Ishikawa (cell line): Measurements from ENCODE around the gene NFE2L2.

Source experiments
- CEBPB ChIP-seq: IDR thresholded peaks from 2 replicates; pipeline ENCODE4 v1.6.1; 2012
- CREB1 ChIP-seq: IDR thresholded peaks from 2 replicates; pipeline ENCODE4 v1.6.1; 2012; ENCODE audit warnings: low read depth
- EGR1 ChIP-seq: IDR thresholded peaks from 2 replicates; pipeline ENCODE4 v1.6.1; 2012
- EP300 ChIP-seq: IDR thresholded peaks from 2 replicates; pipeline ENCODE4 v1.6.1; 2012; ENCODE audit warnings: borderline replicate concordance
- FOXM1 ChIP-seq: IDR thresholded peaks from 2 replicates; pipeline ENCODE4 v1.6.1; 2012; ENCODE audit warnings: low read depth, borderline replicate concordance
- NFIC ChIP-seq: IDR thresholded peaks from 2 replicates; pipeline ENCODE4 v1.6.1; 2012
- RAD21 ChIP-seq: IDR thresholded peaks from 2 replicates; pipeline ENCODE4 v1.6.1; 2012; ENCODE audit warnings: low read depth
- TAF1 ChIP-seq: IDR thresholded peaks from 2 replicates; pipeline ENCODE4 v1.6.1; 2012; ENCODE audit warnings: low read depth, mild to moderate bottlenecking
- TCF12 ChIP-seq: IDR thresholded peaks from 2 replicates; pipeline ENCODE4 v1.6.1; 2012; ENCODE audit warnings: low read depth
- TEAD4 ChIP-seq: IDR thresholded peaks from 2 replicates; pipeline ENCODE4 v1.6.1; 2012
- YY1 ChIP-seq: IDR thresholded peaks from 2 replicates; pipeline ENCODE4 v1.6.1; 2012; ENCODE audit warnings: low read depth
- ZBTB7A ChIP-seq: IDR thresholded peaks from 2 replicates; pipeline ENCODE4 v1.6.1; 2012; ENCODE audit warnings: low read depth
- TF ChIP-seq, protein P1 (sequence below): IDR thresholded peaks from 2 replicates; pipeline ENCODE4 v1.6.1; 2012
- TF ChIP-seq, protein P2 (sequence below): IDR thresholded peaks from 2 replicates; pipeline ENCODE4 v1.6.1; 2012
- TF ChIP-seq, protein P3 (sequence below): IDR thresholded peaks from 2 replicates; pipeline ENCODE4 v1.6.1; 2012; ENCODE audit warnings: low read depth, mild to moderate bottlenecking

The NFE2L2 gene

DNA sequence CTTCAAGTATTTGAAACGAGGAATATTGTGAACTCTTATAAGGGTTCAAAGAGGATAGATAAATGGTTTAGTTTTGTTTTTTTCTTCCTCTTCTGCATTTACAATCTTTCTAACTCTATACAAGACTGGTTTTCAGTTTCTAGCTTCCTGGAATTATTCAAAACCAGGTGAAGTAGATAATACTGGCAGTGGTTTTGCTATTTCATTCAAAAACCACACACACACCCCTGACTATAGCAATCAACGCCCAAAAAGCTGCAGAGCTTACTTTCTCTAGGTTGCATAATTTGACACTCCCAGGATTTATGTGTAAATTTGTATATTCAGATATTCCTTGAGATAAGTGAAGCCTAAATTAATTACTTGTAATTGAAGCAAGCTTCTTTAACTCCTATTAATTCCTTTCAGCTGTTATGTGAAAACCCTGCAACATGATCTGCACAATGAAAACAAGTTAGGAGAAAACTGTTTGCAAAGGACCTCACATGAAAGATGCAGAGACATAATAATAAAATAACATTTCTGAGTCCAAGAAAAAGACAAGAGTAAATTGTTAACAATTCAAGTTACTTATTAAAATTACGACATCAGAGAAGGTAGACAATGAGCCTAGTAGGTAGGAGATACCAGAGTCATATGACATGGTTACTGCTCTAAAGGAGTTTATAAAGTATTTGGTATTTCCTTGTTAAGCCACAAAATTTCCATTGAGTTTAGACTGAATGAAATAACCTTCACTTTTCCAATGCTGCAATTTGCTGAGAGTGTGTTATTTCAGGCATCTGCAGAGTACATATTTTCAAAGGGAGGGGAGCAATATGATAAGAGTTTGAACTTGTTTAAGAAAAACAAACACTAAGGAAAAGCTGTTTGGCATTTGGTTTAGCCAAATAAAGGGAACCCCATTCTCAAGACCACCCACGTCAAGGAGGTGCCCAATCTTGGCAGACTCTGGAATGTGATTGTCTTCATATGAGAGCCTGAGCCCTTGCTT, 1.6 kb upstream of the NFE2L2 start:
- TF ChIP-seq EP300 (no peak), TAF1 (no peak), FOXM1 (no peak), YY1 (no peak), ZBTB7A (no peak), CEBPB (no peak), TCF12 (no peak), TEAD4 (no peak), NFIC (no peak), EGR1 (no peak), RAD21 (no peak), CREB1 (no peak)
- TF ChIP-seq, protein P1, sequence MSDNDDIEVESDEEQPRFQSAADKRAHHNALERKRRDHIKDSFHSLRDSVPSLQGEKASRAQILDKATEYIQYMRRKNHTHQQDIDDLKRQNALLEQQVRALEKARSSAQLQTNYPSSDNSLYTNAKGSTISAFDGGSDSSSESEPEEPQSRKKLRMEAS, result no peak
- TF ChIP-seq, protein P2, sequence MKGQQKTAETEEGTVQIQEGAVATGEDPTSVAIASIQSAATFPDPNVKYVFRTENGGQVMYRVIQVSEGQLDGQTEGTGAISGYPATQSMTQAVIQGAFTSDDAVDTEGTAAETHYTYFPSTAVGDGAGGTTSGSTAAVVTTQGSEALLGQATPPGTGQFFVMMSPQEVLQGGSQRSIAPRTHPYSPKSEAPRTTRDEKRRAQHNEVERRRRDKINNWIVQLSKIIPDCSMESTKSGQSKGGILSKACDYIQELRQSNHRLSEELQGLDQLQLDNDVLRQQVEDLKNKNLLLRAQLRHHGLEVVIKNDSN, result no peak
- TF ChIP-seq, protein P3, sequence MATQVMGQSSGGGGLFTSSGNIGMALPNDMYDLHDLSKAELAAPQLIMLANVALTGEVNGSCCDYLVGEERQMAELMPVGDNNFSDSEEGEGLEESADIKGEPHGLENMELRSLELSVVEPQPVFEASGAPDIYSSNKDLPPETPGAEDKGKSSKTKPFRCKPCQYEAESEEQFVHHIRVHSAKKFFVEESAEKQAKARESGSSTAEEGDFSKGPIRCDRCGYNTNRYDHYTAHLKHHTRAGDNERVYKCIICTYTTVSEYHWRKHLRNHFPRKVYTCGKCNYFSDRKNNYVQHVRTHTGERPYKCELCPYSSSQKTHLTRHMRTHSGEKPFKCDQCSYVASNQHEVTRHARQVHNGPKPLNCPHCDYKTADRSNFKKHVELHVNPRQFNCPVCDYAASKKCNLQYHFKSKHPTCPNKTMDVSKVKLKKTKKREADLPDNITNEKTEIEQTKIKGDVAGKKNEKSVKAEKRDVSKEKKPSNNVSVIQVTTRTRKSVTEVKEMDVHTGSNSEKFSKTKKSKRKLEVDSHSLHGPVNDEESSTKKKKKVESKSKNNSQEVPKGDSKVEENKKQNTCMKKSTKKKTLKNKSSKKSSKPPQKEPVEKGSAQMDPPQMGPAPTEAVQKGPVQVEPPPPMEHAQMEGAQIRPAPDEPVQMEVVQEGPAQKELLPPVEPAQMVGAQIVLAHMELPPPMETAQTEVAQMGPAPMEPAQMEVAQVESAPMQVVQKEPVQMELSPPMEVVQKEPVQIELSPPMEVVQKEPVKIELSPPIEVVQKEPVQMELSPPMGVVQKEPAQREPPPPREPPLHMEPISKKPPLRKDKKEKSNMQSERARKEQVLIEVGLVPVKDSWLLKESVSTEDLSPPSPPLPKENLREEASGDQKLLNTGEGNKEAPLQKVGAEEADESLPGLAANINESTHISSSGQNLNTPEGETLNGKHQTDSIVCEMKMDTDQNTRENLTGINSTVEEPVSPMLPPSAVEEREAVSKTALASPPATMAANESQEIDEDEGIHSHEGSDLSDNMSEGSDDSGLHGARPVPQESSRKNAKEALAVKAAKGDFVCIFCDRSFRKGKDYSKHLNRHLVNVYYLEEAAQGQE, result no peak

DNA sequence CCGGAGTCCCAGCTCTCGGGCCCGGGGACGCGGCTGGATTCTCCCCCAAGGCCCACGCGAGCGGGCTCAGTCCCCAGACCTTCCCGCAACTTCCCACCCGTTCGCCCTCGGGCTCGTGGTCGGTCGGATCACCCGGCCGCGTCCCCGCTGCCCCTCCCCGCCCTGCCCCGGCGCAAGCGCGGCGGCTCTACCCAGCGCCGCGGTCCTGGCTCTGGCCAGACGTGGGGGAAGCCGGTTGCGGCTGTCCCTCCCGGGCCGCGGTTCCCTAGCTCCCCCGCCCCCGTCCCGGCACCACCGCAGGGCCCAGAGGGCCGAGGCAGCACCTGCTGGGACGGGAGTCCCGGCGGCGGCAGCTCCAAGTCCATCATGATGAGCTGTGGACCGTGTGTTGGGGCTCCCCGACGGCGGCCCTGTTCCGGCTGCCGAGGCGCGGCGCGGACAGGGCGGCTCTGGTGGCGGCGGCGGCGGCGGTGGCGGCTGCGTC, 276 bp downstream of the NFE2L2 start:
- TF ChIP-seq EP300 (no peak), YY1 (0 out of 2 replicates have a peak, but pooled peaks have one; percentile 10), TAF1 (no peak), EGR1 (no peak), TEAD4 (no peak)
- TF ChIP-seq, protein P2, result no peak

DNA sequence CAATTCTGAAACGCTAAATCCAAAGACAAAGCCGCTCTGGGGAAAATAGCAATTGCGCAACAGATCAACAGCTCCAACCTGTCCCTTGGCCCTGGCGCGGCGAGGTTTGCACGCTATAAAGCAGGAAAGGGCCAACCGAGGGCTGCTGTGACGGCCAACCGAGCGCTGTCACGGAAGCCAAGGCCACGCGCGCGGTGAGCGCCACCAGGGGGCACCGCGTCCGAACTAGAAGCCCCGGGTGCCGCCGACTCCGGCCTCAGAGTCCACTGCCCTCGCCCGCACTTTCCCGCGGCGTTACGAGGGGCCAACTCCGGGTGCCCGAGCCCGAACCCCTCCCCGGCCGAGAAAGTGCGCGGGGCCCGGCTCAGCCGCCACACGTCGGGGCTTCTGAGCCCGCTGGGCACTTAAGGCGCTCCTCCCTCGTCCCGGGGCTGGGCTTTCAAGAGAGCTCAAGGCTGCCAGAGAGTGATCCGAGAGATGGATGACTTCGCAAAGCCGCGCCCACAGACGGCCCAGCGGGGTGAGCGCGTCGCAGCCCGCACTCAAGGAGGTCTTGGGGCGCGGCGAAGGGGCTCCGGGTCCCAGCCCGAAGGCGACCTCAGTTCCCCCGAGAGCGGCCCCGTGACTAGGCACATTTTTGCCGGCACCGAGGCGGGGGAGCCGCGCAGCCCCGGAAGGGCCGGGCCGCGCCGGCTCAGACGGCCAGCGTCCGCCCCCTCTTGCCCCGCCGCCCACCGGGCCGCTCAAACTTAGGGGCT, 897 bp downstream of the NFE2L2 start:
- TF ChIP-seq FOXM1, result peak; percentile 69; the same call in 1 of the 2 replicates
- peak; percentile 100 for TF ChIP-seq CEBPB
- TF ChIP-seq RAD21, result peak; percentile 46
- TF ChIP-seq CREB1, result no peak
- peak; percentile 85 for TF ChIP-seq TCF12
- 0 out of 2 replicates have a peak, but pooled peaks have one; percentile 29 for TF ChIP-seq EGR1
- TF ChIP-seq ZBTB7A, result no peak; the same call in none of the 2 replicates
- TF ChIP-seq, protein P3, result no peak
- peak; percentile 51; the same call in 1 of the 2 replicates for TF ChIP-seq TAF1
- TF ChIP-seq, protein P2, result no peak
- TF ChIP-seq, protein P1, result peak; percentile 97
- TF ChIP-seq EP300, result peak; percentile 84
- peak; percentile 68 for TF ChIP-seq YY1
- TF ChIP-seq TEAD4, result peak; percentile 54; the same call in 1 of the 2 replicates
- peak; percentile 77 for TF ChIP-seq NFIC

DNA sequence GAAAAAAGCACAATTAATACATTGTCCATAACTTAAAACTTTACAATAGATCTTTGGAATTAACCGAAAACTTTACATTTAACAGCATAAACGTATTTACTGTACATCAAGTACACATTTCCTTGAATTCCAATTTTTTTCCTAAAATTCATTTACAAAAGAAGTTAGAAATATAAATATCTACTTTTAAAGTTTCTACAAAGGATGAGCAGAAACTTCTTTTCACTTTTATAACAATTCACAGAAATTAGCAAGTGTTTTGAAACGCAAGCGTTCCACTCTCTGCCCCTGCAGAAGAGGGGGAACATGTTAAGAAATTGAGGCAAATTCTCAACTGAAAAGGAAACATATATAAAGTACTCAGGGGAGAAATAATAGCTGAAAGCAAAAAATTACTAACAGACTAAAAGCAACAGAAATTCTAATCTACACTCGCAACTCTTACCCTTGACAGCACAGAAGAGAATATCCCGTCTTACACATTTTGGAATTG, 1.5 kb downstream of the NFE2L2 start:
- TF ChIP-seq CEBPB (no peak), TCF12 (no peak), YY1 (no peak), TAF1 (no peak)
- TF ChIP-seq, protein P1, result no peak
- TF ChIP-seq, protein P3, result no peak
